ENCODE results near the gene THOC5. TPM values are rescaled to one million over a fixed set of nuclear protein-coding genes. Genes with fewer than 3 reads are reported as not detected.

THOC5 gene
- polyA plus RNA-seq, 3 donors: 31.6 to 34.2 (median 31.7) TPM

DNA sequence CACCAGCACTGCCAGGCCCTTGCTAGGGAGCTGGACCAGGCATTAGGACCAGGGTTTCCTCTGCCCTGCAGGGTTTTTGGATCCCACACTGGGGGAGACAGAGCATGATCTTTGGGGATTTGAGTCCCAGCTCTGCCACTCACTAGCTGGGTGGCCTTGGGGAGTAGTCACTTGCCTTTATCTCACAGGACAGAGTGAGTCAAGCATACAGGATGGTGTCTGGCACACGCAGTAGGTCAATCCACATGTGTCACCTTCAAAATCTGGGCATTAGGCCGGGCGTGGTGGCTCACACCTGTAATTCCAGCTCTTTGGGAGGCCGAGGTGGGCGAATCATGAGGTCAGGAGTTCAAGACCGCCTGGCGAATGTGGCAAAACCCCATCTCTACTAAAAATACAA is 70.8 kb downstream of the THOC5 start:
- DNase-seq (ENCODE audit: extremely low read depth in 1 of 11, low read depth in 9 of 11, low spot score in 4 of 11): no peak

GRCh38 chr22:29482253-29482652 is 71.3 kb downstream of the THOC5 start:
- no peak for DNase-seq (ENCODE audit: extremely low read depth in 1 of 11, low read depth in 9 of 11, low spot score in 4 of 11)

DNA sequence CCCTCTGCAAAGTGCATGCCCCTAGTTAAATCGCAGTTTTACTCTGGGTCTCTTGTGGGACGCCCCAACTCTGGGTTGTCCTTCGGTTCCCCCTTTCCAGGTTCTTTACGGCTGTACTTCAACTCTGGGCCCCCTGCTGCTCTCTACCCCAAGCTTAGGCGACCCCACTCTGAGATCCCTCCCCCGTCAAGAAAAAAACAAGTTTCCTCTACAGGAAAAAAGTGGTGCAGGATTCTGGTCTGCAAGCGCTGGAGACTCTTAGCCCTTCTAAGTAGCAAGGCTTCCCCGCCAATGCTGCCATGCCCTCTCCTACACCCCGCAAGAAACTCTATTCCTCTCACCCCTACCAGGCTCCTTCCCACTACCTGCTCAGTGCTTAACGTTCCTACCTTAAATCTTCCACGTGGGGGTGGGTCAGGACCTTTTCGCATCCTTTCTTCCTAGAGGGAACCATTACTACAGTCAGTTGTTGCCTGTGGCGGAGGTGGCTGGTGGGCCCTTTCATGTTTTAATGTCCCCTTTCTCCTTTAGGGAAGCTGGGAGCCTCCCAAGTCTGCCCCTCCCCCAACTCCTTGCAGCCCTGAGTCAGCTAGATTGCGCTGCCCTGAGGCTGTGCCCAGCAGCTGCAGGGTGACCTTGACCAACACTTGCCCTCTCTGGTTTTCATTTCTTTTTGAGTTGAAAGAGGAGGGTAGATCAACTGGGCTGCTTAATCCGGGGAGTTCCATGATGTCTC is 72.1 kb downstream of the THOC5 start:
- peak in 1 of 11 donors; percentile 34 for DNase-seq (ENCODE audit: extremely low read depth in 1 of 11, low read depth in 9 of 11, low spot score in 4 of 11)

DNA sequence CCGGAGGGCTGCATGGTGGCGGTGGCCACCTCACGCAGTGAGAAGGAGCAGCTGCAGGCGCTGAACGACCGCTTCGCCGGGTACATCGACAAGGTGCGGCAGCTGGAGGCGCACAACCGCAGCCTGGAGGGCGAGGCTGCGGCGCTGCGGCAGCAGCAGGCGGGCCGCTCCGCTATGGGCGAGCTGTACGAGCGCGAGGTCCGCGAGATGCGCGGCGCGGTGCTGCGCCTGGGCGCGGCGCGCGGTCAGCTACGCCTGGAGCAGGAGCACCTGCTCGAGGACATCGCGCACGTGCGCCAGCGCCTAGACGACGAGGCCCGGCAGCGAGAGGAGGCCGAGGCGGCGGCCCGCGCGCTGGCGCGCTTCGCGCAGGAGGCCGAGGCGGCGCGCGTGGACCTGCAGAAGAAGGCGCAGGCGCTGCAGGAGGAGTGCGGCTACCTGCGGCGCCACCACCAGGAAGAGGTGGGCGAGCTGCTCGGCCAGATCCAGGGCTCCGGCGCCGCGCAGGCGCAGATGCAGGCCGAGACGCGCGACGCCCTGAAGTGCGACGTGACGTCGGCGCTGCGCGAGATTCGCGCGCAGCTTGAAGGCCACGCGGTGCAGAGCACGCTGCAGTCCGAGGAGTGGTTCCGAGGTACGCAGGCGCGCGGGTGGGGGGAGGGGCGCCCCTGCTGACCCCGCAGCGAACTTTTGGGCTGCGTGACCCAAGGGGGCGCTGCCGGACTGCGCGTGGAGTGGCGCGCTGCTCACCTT is 72.9 kb downstream of the THOC5 start:
- DNase-seq (ENCODE audit: extremely low read depth in 1 of 11, low read depth in 9 of 11, low spot score in 4 of 11): peak in 7 of 11 donors; percentile 43 to 62 (median 52)

DNA sequence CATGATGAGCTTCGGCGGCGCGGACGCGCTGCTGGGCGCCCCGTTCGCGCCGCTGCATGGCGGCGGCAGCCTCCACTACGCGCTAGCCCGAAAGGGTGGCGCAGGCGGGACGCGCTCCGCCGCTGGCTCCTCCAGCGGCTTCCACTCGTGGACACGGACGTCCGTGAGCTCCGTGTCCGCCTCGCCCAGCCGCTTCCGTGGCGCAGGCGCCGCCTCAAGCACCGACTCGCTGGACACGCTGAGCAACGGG is 73.4 kb downstream of the THOC5 start:
- DNase-seq (ENCODE audit: extremely low read depth in 1 of 11, low read depth in 9 of 11, low spot score in 4 of 11): no peak

DNA sequence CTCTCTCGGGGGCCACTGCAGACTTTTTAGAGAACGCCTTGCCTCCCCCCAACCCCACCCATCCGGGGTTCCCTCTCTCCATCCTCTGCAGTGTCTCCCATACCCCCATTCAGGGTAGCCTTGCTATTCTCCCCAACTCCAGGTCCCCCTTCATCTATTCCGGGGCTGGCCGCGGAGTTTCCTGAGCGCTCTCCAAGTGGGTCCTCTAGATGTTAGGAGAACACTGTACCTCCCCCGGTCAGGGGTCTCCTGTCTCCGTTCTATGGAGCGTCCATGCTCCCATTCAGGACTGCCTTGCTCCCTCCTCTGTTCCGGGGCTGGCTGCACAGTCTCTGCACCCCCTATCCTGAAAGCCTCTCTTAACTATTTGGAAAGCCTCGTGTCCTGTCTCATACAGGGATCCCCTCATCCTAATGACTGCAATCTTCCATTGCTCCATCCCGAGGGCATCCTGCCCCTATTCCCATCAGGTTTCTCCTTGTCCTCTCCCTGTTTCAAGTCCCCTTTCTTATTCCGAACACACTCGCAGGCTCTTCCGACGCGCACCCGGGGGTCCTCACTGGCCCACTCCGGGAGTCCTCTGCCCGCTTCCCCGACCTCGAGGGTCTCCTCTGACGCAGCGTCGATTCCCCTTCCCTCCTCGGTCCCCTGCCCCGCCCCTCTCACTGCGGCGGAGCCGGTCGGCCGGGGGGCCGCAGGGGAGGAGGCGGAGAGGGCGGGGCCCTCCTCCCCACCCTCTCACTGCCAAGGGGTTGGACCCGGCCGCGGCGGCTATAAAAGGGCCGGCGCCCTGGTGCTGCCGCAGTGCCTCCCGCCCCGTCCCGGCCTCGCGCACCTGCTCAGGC is 73.9 kb downstream of the THOC5 start, which contains the start of gene NEFH:
Gene NEFH (plus strand): TSS at position 802 of the 845 bp plus-strand sequence. CDS start 45 bp downstream, outside the sequence.
- no peak for DNase-seq (ENCODE audit: extremely low read depth in 1 of 11, low read depth in 9 of 11, low spot score in 4 of 11)

DNA sequence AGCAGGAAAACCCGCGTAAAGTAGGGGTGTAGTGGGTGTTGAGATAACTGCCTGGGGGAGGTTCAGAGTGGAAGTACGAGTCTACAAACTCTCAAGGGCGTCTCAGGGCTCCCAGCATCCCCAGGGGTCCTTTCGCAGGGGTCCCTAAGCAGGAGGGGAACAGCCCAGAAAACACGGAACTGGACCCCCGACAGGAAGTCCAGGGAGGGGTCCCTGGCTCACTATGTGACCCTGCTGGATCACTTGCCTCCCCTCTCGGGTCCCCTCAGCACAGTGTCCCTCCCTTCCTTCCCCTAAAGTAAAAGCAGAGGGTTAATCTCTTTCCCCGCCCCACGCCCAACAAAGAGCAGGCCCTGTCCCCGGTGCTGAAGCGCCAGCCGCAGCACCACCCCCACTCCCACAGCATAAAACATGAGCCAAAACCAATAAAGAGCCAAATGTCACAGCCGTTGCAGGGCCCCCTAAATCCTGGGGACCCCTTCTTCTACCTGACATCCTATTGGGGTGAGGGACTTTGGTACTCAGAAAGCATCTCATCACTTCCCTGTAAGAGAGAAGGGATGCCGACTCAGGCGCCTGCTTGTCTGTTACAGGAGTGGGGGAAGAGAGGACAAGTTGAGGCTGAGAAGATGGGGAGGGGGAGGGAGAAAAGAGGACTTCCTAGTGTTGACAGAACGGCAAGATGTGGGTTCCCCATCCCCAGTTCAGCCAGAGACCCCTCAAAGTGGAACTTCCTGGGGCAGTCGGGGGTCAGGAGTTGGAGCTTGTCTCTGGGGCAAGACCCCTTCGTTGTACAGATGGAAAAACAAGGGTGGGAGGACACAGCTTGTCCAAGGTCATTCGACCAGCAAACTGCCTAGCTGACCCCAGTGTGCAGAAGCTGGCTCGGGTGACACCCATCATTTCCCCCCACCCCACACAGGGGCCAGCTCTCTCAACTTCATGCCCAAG is 75.0 kb downstream of the THOC5 start:
- DNase-seq (ENCODE audit: extremely low read depth in 1 of 11, low read depth in 9 of 11, low spot score in 4 of 11): peak in 2 of 11 donors; percentile 29 to 33

DNA sequence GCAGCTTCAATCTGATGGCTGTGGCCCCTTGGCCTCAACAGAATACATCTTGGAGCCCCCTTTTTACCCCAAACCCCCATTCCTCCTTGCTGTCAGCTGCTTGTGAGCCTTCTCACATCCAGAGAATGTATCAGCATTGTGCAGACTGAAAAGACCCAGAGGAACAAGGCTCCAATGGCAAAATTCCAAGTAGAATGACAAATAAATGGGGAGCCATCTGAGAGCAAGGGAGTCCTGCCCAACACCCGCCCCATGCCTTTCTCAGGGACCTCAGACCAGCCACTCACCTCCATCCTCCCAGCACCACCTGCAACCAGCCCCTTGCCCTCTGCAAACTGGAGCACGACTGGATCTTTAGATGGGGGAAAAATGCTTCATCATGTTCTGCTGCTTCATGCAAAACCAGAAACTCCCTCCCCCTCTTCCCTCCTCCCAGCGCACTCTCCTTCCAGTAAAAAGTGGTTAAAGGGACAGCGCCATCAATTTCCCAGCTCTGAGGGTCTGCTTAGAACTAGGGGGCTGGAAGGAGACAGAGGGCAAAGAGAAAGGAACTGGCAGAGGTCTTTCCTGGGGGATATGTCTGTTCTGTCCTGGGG is 75.7 kb downstream of the THOC5 start:
- DNase-seq (ENCODE audit: extremely low read depth in 1 of 11, low read depth in 9 of 11, low spot score in 4 of 11): no peak

DNA sequence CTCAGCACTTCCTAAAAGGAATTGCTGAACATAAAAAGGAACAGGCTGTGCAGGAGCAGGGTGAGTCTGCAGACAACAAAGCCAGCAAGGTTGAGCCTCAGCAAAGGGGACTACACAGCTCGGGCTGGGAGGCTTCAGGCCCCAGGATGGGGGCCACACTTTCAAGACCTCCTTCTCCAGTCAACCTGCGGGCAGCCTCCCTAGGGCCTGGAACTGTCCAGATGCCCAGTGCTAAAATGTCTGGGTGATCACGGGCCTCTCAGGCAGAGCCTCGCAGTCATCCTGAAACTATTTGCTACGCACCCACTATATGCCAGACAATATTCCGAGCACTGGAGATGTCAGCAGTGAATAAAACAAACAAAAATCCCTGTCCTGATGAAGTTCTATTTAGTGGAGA is 77.4 kb downstream of the THOC5 start:
- no peak for DNase-seq (ENCODE audit: extremely low read depth in 1 of 11, low read depth in 9 of 11, low spot score in 4 of 11)

- no peak for DNase-seq (ENCODE audit: extremely low read depth in 1 of 11, low read depth in 9 of 11, low spot score in 4 of 11)
Measured at GRCh38 chr22:29475550-29475949, 78.0 kb downstream of the THOC5 start.

DNA sequence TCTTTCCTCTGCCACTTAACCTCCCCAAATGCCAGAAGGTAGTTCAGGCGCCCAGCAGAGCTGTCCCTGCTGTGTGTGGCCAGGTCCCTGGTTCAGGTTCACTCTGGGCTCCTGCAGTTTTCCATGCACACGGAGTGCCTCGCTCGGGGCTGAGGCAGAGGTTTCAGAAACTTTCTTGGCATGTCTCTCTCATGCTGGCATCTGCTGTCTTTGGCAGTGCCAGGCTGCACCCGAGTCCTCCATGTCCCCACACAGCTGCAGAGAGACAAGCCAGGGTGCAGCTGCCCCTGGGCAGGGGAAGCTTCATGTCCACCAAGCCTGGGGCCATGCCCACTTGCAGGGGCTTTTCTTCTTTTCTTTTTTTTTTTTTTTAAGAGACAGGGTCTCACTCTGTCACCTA is 80.6 kb downstream of the THOC5 start:
- DNase-seq (ENCODE audit: extremely low read depth in 1 of 11, low read depth in 9 of 11, low spot score in 4 of 11): no peak

DNA sequence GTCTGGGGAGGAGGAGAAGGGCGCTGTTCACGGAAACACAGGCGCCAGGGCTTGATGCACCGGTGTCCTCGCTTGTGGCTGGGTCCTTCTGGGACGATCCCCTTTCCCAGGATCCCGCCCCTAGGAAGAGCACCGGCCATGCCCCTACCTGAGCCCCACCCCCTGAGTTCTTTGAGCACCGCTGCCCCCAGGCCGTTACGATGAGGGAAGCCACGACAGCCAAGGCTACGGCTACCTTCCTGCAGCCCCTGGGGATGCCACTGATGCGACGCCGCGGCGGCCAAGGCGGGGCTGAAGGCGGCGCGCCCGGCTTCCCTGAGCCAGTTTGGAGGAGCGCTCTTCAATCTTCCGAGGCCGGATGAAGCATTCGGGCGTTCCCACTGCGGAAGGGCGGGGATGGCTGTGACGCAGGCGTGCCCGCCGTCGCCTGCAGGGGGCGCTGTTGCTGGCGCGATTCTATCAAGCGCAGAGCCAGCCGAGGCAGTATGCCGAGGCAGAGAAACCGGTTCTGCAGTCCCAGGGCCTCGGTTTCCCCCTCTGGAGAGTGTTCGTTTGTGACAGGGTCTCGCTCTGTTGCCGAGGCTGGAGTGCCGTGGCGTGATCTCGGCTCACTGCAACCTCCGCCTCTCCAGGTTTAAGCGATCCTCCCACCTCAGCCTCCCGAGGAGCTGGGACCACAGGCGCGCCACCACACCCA is 83.2 kb downstream of the THOC5 start:
- peak in 9 of 11 donors; percentile 40 to 64 (median 54) for DNase-seq (ENCODE audit: extremely low read depth in 1 of 11, low read depth in 9 of 11, low spot score in 4 of 11)

- no peak for DNase-seq (ENCODE audit: extremely low read depth in 1 of 11, low read depth in 9 of 11, low spot score in 4 of 11)
Measured at GRCh38 chr22:29469755-29470154, 83.8 kb downstream of the THOC5 start.

DNA sequence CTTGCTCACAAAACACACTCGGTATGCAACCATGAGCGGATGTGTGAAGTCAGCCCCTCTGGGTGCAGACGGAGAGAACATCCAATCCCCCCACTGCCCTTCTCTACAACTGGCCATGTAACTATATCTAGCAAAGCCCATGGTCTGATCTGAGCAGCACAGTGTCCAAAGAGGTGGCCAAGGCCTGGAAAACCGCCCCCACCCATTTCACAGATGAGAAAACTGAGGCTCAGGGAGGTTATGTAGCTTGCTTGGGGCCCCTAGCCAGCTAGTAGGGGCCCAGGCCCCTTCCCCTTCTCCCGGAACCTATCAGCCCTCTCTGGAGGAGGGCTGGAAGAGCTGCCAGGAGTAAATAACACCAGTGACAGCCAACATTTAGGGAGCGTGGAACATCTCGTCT is 89.0 kb downstream of the THOC5 start:
- no peak for DNase-seq (ENCODE audit: extremely low read depth in 1 of 11, low read depth in 9 of 11, low spot score in 4 of 11)

- DNase-seq (ENCODE audit: extremely low read depth in 1 of 11, low read depth in 9 of 11, low spot score in 4 of 11): no peak
Measured at GRCh38 chr22:29463629-29464028, 89.9 kb downstream of the THOC5 start.

DNA sequence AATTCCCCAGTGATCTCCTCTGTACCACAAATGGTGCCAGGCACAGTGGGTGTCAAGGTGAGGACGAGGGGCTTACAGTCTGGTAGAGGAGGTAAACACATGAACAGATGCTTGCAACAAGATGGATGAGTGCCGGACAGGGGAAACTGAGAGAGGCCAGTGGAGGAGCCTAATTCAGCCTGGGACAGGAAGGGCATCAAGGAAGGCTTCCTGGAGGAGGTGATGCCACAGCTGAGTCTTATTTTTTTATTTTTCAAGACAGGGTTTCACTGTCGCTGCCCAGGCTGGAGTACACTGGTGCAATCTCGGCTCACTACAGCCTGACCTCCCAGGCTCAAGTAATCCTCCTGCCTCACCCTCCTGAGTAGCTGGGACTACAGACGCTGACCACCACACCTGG is 92.3 kb downstream of the THOC5 start:
- no peak for DNase-seq (ENCODE audit: extremely low read depth in 1 of 11, low read depth in 9 of 11, low spot score in 4 of 11)

GRCh38 chr22:29459773-29460172 is 93.8 kb downstream of the THOC5 start:
- no peak for DNase-seq (ENCODE audit: extremely low read depth in 1 of 11, low read depth in 9 of 11, low spot score in 4 of 11)

DNA sequence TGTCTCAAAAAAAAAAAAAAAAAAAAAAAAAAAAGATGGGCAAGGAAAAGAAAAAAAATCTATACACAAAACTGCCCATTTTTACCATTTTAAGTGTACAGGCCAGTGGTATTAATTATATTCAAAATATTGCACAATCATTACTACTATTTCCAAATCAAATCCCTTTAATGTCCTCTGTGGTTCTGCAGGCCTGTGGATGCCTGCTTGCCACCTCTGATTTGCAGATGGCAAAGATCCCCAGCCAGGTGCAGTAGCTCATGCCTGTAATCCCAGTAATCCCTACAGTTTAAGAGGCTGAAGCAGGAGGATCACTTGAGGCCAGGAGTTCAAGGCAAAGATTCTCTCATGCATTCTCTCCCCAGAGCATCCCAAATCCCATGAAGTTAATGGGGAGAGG is 95.0 kb downstream of the THOC5 start:
- no peak for DNase-seq (ENCODE audit: extremely low read depth in 1 of 11, low read depth in 9 of 11, low spot score in 4 of 11)
